T-cell (primary cell): ENCODE data around the gene CXCL8. TPM values are rescaled to one million over a fixed set of nuclear protein-coding genes. Genes with fewer than 3 reads are reported as not detected.

Experiments used
- ATAC-seq, 4 experiments: fragments of 200-7000 bp in 3 of 4; fragments of 150-1000 bp in 1 of 4; cut with Tn5 transposase; replicated peaks in 1 of 4; 1 replicate in 3 of 4; 2 replicates in 1 of 4; pipeline ENCODE4 v1.10.0; 2021; ENCODE audit warnings: moderate library complexity in 3 of 4, mild to moderate bottlenecking in 2 of 4, moderate number of reproducible peaks in 1 of 4
- CTCF ChIA-PET, 2 donors: fragments of 300-600 bp; sonication (Branson Sonifier 250); formaldehyde crosslinking; loops; one replicate each; lab custom pipeline; 2022; ENCODE audit warnings: antibody characterized with exemption in 2 of 2; lab: Charles Lee
- POLR2A ChIA-PET, 2 donors: fragments of 300-600 bp; sonication (Branson Sonifier 250); formaldehyde crosslinking; loops; one replicate each; lab custom pipeline; 2022; ENCODE audit warnings: antibody characterized with exemption in 2 of 2; lab: Charles Lee
- DNase-seq, 35 experiments: peaks; one replicate each; pipeline versions ENCODE4 v3.0.0 to v3.0.0-alpha.2; 2013 to 2023
- H3K27ac ChIP-seq: one replicate; pipeline ENCODE4 v1.5.1; 2013; ENCODE audit warnings: low read length
- H3K27me3 ChIP-seq, 2 experiments: replicated peaks in 1 of 2; 1 replicate in 1 of 2; 2 replicates in 1 of 2; pipeline versions ENCODE4 v1.6.1 to v1.7.0; 2013; ENCODE audit warnings: low read length in 1 of 2, mixed read lengths in 1 of 2; ENCODE audit not compliant: control insufficient read depth in 2 of 2, insufficient read depth in 2 of 2; ENCODE audit errors: extremely low read depth in 1 of 2
- H3K36me3 ChIP-seq, 2 donors: 1 replicate in 1 of 2; 2 replicates in 1 of 2; pipeline versions ENCODE4 v1.6.1 to v1.7.0; 2013; ENCODE audit warnings: low read length in 1 of 2; ENCODE audit not compliant: control insufficient read depth in 2 of 2, insufficient read depth in 1 of 2; ENCODE audit errors: extremely low read depth in 1 of 2
- H3K4me1 ChIP-seq, 2 experiments: 1 replicate in 1 of 2; 2 replicates in 1 of 2; pipeline versions ENCODE4 v1.6.1 to v1.7.0; 2013; ENCODE audit warnings: low read length in 2 of 2, mixed read lengths in 1 of 2; ENCODE audit not compliant: insufficient read depth in 2 of 2, control insufficient read depth in 1 of 2; ENCODE audit errors: extremely low read depth in 1 of 2
- H3K4me3 ChIP-seq, 2 donors: 1 replicate in 1 of 2; 2 replicates in 1 of 2; pipeline versions ENCODE4 v1.5.1 to v1.7.0; 2013; ENCODE audit warnings: mild to moderate bottlenecking in 2 of 2, low read length in 1 of 2, moderate library complexity in 1 of 2; ENCODE audit not compliant: control insufficient read depth in 1 of 2; ENCODE audit errors: extremely low read depth in 1 of 2
- H3K9me3 ChIP-seq: 2 replicates; pipeline ENCODE4 v1.7.0; 2013
- H3K27ac Mint-ChIP-seq, 2 donors: one replicate each; pipeline ENCODE4 v1.8.0; 2020 to 2021; ENCODE audit warnings: mild to moderate bottlenecking in 2 of 2, mixed read lengths in 2 of 2
- H3K27me3 Mint-ChIP-seq, 2 donors: one replicate each; pipeline ENCODE4 v1.8.0; 2021 to 2022; ENCODE audit warnings: mixed read lengths in 2 of 2
- H3K36me3 Mint-ChIP-seq: one replicate; pipeline ENCODE4 v1.8.0; 2021; ENCODE audit warnings: mixed read lengths
- H3K4me1 Mint-ChIP-seq, 3 donors: one replicate each; pipeline ENCODE4 v1.8.0; 2020 to 2022; ENCODE audit warnings: mixed read lengths in 3 of 3, mild to moderate bottlenecking in 1 of 3
- H3K4me3 Mint-ChIP-seq, 3 donors: one replicate each; pipeline ENCODE4 v1.8.0; 2020 to 2022; ENCODE audit warnings: mild to moderate bottlenecking in 3 of 3, mixed read lengths in 3 of 3, moderate library complexity in 3 of 3
- H3K9me3 Mint-ChIP-seq, 3 donors: one replicate each; pipeline ENCODE4 v1.8.0; 2020 to 2022; ENCODE audit warnings: mixed read lengths in 3 of 3
- WGBS: methylation state at CpG from one replicate; pipeline ENCODE4 v1.1.5; 2013; ENCODE audit warnings: missing lambda C conversion rate; ENCODE audit not compliant: insufficient coverage; 5-methylcytosine and 5-hydroxymethylcytosine counted together
- total RNA-seq, 35 experiments: library from RNA in 6 of 35; stranded (reverse) in 6 of 35; fragments of 120-200 nt in 1 of 35; gene quantifications; one replicate each; pipeline versions ENCODE4 v1.2.1 to v1.2.4 and lab custom pipeline; 2013 to 2026

CXCL8 gene
- total RNA-seq, 5 donors from 2014 or later (not counting 1 experiment from before 2014, with no cell fraction given), result 0.39 to 1.4 (median 0.67) TPM

DNA sequence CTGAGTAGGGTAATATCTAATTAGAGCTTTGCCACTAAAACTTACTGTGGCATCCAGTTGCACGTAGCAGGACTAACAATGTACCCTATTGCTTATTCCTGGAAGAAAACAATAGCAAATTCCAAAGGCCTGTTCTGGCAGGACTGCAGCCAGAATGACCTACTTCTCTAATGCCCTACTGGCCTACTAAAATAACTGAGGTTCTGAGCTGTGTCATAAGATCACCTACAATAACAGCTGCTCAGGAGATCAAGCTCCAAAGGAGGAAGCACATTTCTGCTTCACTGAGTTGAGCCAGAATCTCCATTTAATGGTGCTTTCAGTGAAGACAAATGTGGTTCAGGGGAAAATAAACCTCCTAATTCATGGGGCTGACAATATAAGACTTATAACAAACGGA lies 42.2 kb upstream of the CXCL8 start:
- Mint-ChIP-seq H3K4me1 (no peaks in the 10 kb centered on the region), H3K27ac (no peak overlapping the region), H3K9me3 (peaks cover 0 to 6% (median 0%) of the 10 kb centered on the region in 3 donors), H3K27me3 (no peaks in the 10 kb centered on the region), H3K36me3 (no peaks in the 10 kb centered on the region), H3K4me3 (no peak overlapping the region)
- H3K27ac ChIP-seq, result no peak overlapping the region
- CTCF ChIA-PET, result no interaction called here
- no peak for DNase-seq
- H3K27me3 ChIP-seq, result no peaks in the 10 kb centered on the region
- H3K4me3 ChIP-seq, result no peak overlapping the region
- WGBS, result 67% methylated on average over 1 of the region's 2 CpGs
- no peaks in the 10 kb centered on the region for H3K4me1 ChIP-seq
- ATAC-seq, result no peak
- H3K9me3 ChIP-seq, result no peaks in the 10 kb centered on the region
- no peaks in the 10 kb centered on the region for H3K36me3 ChIP-seq
- POLR2A ChIA-PET, result no interaction called here

GRCh38 chr4:73701116-73701515 lies 39.3 kb upstream of the CXCL8 start:
- ATAC-seq (no peak), DNase-seq (no peak)
- Histone ChIP-seq H3K4me1 (no peaks in the 10 kb centered on the region), H3K4me3 (no peak overlapping the region), H3K9me3 (no peaks in the 10 kb centered on the region), H3K27ac (no peak overlapping the region), H3K36me3 (no peaks in the 10 kb centered on the region), H3K27me3 (no peaks in the 10 kb centered on the region)
- Mint-ChIP-seq H3K9me3 (peaks cover 0 to 6% (median 0%) of the 10 kb centered on the region in 3 donors), H3K27me3 (peaks cover 0 to 3% of the 10 kb centered on the region in 2 donors), H3K36me3 (no peaks in the 10 kb centered on the region), H3K27ac (no peak overlapping the region), H3K4me1 (no peaks in the 10 kb centered on the region), H3K4me3 (no peak overlapping the region)
- POLR2A ChIA-PET, result no interaction called here
- WGBS, result 60% methylated on average over 2 of the region's 5 CpGs
- CTCF ChIA-PET, result interaction anchor here in 1 of 2 donors (0.6 kb wide), 1 partner anchor 20 kb away, joined by 3 read pairs; no protein-coding TSS in a partner anchor

GRCh38 chr4:73702796-73703287 lies 37.5 kb upstream of the CXCL8 start:
- ATAC-seq, result no peak
- ChIA-PET POLR2A (no interaction called here), CTCF (no interaction called here)
- DNase-seq, result no peak
- Mint-ChIP-seq H3K9me3 (peaks cover 0 to 6% (median 0%) of the 10 kb centered on the region in 3 donors), H3K27me3 (peaks cover 0 to 3% of the 10 kb centered on the region in 2 donors), H3K27ac (no peak overlapping the region), H3K4me1 (no peaks in the 10 kb centered on the region), H3K4me3 (no peak overlapping the region), H3K36me3 (no peaks in the 10 kb centered on the region)
- no peaks in the 10 kb centered on the region for H3K36me3 ChIP-seq
- no peaks in the 10 kb centered on the region for H3K4me1 ChIP-seq
- H3K9me3 ChIP-seq, result no peaks in the 10 kb centered on the region
- H3K27me3 ChIP-seq, result no peaks in the 10 kb centered on the region
- 100% methylated on average over 1 of the region's 2 CpGs for WGBS
- H3K27ac ChIP-seq, result no peak overlapping the region
- H3K4me3 ChIP-seq, result no peak overlapping the region

GRCh38 chr4:73703320-73703719 lies 37.0 kb upstream of the CXCL8 start:
- H3K27me3 Mint-ChIP-seq, result peaks cover 0 to 3% of the 10 kb centered on the region in 2 donors
- H3K9me3 Mint-ChIP-seq, result peaks cover 0 to 6% (median 0%) of the 10 kb centered on the region in 3 donors
- Histone ChIP-seq H3K27ac (no peak overlapping the region), H3K4me1 (no peaks in the 10 kb centered on the region), H3K4me3 (no peak overlapping the region), H3K27me3 (no peaks in the 10 kb centered on the region), H3K36me3 (no peaks in the 10 kb centered on the region), H3K9me3 (no peaks in the 10 kb centered on the region)
- ChIA-PET POLR2A (no interaction called here), CTCF (no interaction called here)
- no peaks in the 10 kb centered on the region for H3K4me1 Mint-ChIP-seq
- H3K27ac Mint-ChIP-seq, result no peak overlapping the region
- DNase-seq (no peak), ATAC-seq (no peak)
- no peak overlapping the region for H3K4me3 Mint-ChIP-seq
- WGBS, result no CpG with 5 or more reads among the region's 1 CpG
- H3K36me3 Mint-ChIP-seq, result no peaks in the 10 kb centered on the region

DNA sequence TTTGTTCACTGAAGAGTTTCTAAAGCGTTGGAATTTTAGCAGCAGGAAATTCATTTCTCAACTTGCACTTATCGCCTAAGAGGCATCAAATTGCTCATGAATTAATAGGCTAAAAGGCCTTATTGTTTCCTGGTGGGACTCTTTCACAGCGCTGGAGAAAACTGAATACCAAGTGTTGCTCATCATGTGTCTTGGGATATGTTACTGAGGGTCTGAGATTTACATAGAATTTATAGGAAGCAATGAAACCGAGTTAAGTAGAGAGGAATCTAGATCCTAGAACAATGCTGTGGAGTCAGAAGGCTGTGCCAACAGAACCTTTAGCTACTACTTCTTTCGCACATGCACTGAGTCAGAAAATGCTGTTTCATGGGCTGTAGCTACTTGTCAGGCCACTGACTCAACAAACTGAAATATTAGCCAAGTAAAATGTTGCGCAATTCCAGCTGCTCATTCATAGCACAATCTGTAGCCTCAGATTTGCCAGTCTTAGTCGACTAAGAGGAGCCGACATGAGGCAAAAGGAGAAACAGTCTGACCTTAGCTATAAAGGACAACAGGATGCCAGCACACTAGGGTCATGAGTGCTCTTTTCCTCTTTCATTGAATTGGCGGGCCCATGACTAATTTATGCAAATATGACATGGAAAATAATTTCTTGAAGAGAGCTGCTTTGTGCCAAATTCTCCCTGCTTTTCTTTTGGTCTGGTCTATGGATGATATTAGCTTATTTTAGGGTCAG lies 35.9 kb upstream of the CXCL8 start:
- Histone ChIP-seq H3K27me3 (no peaks in the 10 kb centered on the region), H3K4me1 (no peaks in the 10 kb centered on the region), H3K4me3 (no peak overlapping the region), H3K9me3 (no peaks in the 10 kb centered on the region), H3K36me3 (no peaks in the 10 kb centered on the region), H3K27ac (no peak overlapping the region)
- Mint-ChIP-seq H3K4me3 (no peak overlapping the region), H3K27ac (no peak overlapping the region), H3K27me3 (peaks cover 0 to 3% of the 10 kb centered on the region in 2 donors), H3K36me3 (no peaks in the 10 kb centered on the region), H3K9me3 (peaks cover 0 to 6% (median 0%) of the 10 kb centered on the region in 3 donors), H3K4me1 (no peaks in the 10 kb centered on the region)
- CTCF ChIA-PET, result no interaction called here
- ATAC-seq (no peak), DNase-seq (peak in 1 of 35 experiments; percentile 13)
- 75% methylated on average over 7 of the region's 9 CpGs for WGBS
- POLR2A ChIA-PET, result no interaction called here

GRCh38 chr4:73705056-73705432 lies 35.3 kb upstream of the CXCL8 start:
- Histone ChIP-seq H3K36me3 (no peaks in the 10 kb centered on the region), H3K9me3 (no peaks in the 10 kb centered on the region), H3K4me3 (no peak overlapping the region), H3K4me1 (no peaks in the 10 kb centered on the region), H3K27ac (no peak overlapping the region), H3K27me3 (no peaks in the 10 kb centered on the region)
- Mint-ChIP-seq H3K27me3 (peaks cover 0 to 3% of the 10 kb centered on the region in 2 donors), H3K9me3 (peaks cover 0 to 6% (median 0%) of the 10 kb centered on the region in 3 donors), H3K4me1 (no peaks in the 10 kb centered on the region), H3K4me3 (no peak overlapping the region), H3K27ac (no peak overlapping the region), H3K36me3 (no peaks in the 10 kb centered on the region)
- ChIA-PET CTCF (no interaction called here), POLR2A (no interaction called here)
- WGBS, result no CpG with 5 or more reads among the region's 1 CpG
- ATAC-seq, result no peak
- no peak for DNase-seq
